Measurements from ENCODE around the gene LRRC2. TPM values are rescaled to one million over a fixed set of nuclear protein-coding genes. Genes with fewer than 3 reads are reported as not detected.
"Not testable (repeated sequence)": the region's sequence is repeated elsewhere in the genome, so short reads cannot be mapped to it uniquely, and the experiment has no call there.

LRRC2 gene
- total RNA-seq, 2 donors from 2014 or later = 0.44 to 2.0 TPM

DNA sequence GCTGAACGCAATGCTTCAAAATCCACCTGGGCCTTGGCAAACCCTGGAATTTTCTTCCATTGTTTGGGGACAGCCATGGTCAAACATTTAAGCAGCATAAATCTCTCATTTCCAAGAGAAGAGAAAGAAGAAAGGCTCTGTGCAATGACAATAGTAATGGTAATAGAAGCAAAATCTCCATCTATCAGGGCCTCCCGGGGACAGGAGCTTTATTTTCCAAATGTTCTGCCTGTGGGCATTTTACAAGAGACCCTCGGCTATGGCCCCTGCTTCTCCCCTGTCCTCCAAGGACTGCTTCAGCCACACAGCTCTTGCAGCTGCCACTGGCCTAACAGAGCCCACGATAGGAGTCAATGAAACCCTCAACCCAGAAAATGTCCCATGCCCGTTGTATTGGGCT is 33.5 kb upstream of the LRRC2 start:
- Histone ChIP-seq H3K9me3 (no peaks in the 10 kb centered on the region), H3K27ac (no peak overlapping the region), H3K9ac (ENCODE audit: low read depth in 2 of 2, low read length in 2 of 2) (no peak overlapping the region), H3K4me1 (no peaks in the 10 kb centered on the region), H3K36me3 (no peaks in the 10 kb centered on the region), H3K4me3 (no peak overlapping the region), H3K27me3 (no peaks in the 10 kb centered on the region)
- no peak for DNase-seq
- intact Hi-C loops (cut with DNase I) = no loop called here
- TF ChIP-seq, protein P1, sequence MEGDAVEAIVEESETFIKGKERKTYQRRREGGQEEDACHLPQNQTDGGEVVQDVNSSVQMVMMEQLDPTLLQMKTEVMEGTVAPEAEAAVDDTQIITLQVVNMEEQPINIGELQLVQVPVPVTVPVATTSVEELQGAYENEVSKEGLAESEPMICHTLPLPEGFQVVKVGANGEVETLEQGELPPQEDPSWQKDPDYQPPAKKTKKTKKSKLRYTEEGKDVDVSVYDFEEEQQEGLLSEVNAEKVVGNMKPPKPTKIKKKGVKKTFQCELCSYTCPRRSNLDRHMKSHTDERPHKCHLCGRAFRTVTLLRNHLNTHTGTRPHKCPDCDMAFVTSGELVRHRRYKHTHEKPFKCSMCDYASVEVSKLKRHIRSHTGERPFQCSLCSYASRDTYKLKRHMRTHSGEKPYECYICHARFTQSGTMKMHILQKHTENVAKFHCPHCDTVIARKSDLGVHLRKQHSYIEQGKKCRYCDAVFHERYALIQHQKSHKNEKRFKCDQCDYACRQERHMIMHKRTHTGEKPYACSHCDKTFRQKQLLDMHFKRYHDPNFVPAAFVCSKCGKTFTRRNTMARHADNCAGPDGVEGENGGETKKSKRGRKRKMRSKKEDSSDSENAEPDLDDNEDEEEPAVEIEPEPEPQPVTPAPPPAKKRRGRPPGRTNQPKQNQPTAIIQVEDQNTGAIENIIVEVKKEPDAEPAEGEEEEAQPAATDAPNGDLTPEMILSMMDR (IDR thresholded peaks at IDR 0.05) = no peak

DNA sequence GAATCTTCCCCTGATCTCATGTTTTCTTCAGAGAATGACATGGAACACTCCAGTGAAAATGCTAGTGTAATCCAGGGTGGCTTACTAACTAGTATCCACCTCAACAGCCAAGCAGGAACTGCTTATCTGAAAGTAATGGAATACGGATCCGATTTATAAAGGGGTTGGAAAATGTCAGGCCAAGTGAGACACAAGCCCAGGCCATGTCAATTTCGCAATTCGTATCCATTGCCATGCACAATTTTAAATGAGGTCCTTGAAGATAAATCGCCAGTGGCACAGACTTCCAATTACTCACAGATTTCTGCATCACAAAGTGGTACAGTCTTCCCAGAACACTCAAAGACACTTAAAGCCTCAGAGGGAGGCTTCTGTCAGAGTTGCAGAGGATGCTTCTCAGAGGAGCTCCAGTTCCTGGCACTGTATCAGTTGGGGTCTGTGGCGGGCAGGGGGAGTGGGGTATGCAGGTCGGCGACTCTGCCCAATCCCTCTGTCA is 29.8 kb upstream of the LRRC2 start:
- intact Hi-C loops (cut with DNase I) = no loop called here

DNA sequence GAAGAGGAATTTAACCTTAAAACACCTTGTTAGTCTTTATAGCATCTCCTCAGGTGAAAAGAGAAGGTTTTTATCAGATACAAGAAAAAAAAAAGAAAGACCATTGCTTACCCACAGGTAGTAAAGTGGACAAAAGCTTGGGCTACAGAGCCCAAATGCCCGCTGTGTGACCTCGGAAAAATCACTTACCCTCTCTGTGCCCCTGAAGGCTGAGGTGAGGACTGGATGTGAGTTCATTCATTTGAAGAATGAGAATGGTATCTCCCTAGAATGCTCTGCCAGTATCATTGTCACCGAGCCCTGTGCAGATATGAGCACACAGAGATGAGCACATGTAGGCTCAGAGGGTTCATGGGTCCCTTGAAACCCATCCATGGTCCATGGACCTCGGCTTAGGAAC is 28.6 kb upstream of the LRRC2 start:
- Histone ChIP-seq H3K36me3 (no peaks in the 10 kb centered on the region), H3K27me3 (no peaks in the 10 kb centered on the region), H3K4me3 (no peak overlapping the region), H3K9me3 (no peaks in the 10 kb centered on the region), H3K4me1 (no peaks in the 10 kb centered on the region), H3K27ac (no peak overlapping the region), H3K9ac (ENCODE audit: low read depth in 2 of 2, low read length in 2 of 2) (no peak overlapping the region)
- intact Hi-C loops (cut with DNase I) = no loop called here
- TF ChIP-seq, protein P1 (IDR thresholded peaks at IDR 0.05) = no peak
- no peak for DNase-seq

More for the DNA sequence above, 29.8 kb upstream of the LRRC2 start:
- Histone ChIP-seq H3K27ac (no peak overlapping the region), H3K9ac (ENCODE audit: low read depth in 2 of 2, low read length in 2 of 2) (no peak overlapping the region), H3K4me3 (no peak overlapping the region), H3K36me3 (no peaks in the 10 kb centered on the region), H3K9me3 (no peaks in the 10 kb centered on the region), H3K27me3 (no peaks in the 10 kb centered on the region), H3K4me1 (no peaks in the 10 kb centered on the region)
- no peak for DNase-seq
- TF ChIP-seq, protein P1 (IDR thresholded peaks at IDR 0.05) = no peak

DNA sequence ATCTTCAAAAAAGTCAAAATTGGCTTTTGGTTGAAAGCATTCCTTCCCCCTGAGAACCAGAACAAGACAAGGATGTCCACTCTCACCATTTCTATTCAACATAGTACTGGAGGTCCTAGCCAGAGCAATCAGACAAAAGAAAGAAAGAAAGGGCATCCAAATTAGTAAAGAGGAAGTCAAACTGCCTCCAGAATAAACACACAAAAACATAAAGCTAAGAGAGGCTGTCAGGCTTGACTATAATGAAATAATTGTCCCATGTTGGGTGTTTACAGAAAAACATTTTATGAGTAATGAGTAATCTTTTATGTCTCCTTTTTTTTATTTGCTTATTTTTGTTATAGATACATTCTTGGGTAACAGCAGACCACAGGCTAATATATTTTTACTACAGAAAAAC is 27.9 kb upstream of the LRRC2 start:
- intact Hi-C loops (cut with DNase I) = no loop called here
- H3K4me3 ChIP-seq = no peak overlapping the region

DNA sequence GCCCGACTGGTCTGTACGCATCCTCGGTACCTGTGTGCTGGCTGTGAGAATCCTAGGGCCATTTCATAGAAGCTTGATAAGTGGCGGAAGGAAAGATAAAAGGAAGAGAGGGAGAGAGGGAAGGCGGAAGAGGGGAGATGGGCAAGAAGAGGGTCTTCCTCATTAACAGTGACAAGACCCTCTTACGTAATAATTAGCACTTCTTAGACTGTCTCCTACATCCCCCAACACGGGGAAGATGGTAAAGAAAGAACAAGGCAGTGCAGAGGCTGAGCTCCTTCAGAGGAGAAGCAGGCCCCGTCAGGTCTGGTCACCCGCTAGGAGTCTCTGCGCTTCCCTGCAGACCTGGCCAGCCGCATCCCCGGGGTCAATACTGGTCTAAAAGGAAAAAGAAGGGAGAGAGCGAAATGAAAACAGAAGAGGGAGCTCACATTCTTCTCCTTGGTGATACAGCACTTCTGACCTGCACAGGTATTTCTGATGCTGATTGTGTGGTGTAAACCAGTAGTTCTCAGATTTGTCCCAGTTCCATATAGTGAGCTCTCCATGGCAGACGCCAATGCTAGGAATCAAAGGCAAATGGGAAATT is 27.3 kb upstream of the LRRC2 start:
- TF ChIP-seq, protein P1 (IDR thresholded peaks at IDR 0.05) = no peak
- Histone ChIP-seq H3K27ac (no peak overlapping the region), H3K9me3 (no peaks in the 10 kb centered on the region), H3K9ac (ENCODE audit: low read depth in 2 of 2, low read length in 2 of 2) (no peak overlapping the region), H3K27me3 (no peaks in the 10 kb centered on the region), H3K4me1 (no peaks in the 10 kb centered on the region), H3K4me3 (no peak overlapping the region), H3K36me3 (no peaks in the 10 kb centered on the region)
- intact Hi-C loops (cut with DNase I) = no loop called here
- DNase-seq = no peak

More for the DNA sequence above, 27.9 kb upstream of the LRRC2 start:
- DNase-seq = no peak
- H3K9me3 ChIP-seq = no peaks in the 10 kb centered on the region
- H3K27me3 ChIP-seq = no peaks in the 10 kb centered on the region
- no peak overlapping the region for H3K27ac ChIP-seq
- no peaks in the 10 kb centered on the region for H3K4me1 ChIP-seq
- H3K36me3 ChIP-seq = no peaks in the 10 kb centered on the region
- H3K9ac ChIP-seq (ENCODE audit: low read depth in 2 of 2, low read length in 2 of 2) = no peak overlapping the region
- TF ChIP-seq, protein P1 (IDR thresholded peaks at IDR 0.05) = no peak

DNA sequence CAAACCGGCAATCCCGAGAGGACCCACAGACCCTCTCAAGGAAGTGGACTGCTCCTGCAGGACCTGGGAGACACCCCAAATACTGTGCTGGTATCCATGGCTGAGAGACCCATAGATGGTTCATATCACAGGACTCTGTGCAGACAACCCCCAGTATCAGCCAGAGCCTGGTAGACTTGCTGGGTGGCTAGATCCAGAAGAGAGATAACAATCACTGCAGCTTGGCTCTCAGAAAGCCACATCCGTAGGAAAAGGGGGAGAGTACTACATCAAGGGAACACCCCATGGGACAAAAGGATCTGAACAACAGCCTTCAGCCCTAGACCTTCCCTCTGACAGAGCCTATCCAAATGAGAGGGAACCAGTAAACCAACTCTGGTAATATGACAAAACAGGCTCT is 21.2 kb upstream of the LRRC2 start:
- H3K27me3 ChIP-seq; H3K9me3 ChIP-seq; intact Hi-C loops (cut with DNase I); DNase-seq; H3K4me3 ChIP-seq; H3K9ac ChIP-seq (ENCODE audit: low read depth in 2 of 2, low read length in 2 of 2); H3K36me3 ChIP-seq; H3K27ac ChIP-seq; H3K4me1 ChIP-seq: not testable (repeated sequence)
